K562 (cell line): ENCODE results near the gene ALDH8A1. TPM values are rescaled to one million over a fixed set of nuclear protein-coding genes. Genes with fewer than 3 reads are reported as not detected.

ENCODE experiments used
- ATF1 ChIP-seq, 2 experiments: fragments of 450-650 bp in 1 of 2; IDR thresholded peaks; 2 replicates each; pipeline ENCODE4 v1.6.1; 2016; ENCODE audit warnings: missing compliant biosample characterization in 1 of 2, missing genetic modification characterization in 1 of 2
- CBX5 ChIP-seq: IDR thresholded peaks from 2 replicates; pipeline ENCODE4 v1.6.1; 2014; ENCODE audit warnings: low read depth, borderline replicate concordance
- EZH2 ChIP-seq: IDR thresholded peaks from 2 replicates; pipeline ENCODE4 v1.6.1; 2012; ENCODE audit warnings: low read depth, mild to moderate bottlenecking, inconsistent platforms, low read length, borderline replicate concordance
- MYNN ChIP-seq, 2 experiments: sonication (generic); formaldehyde crosslinking in 1 of 2; IDR thresholded peaks; 2 replicates each; pipeline versions ENCODE4 v1.5.0 to v1.6.1; 2016 to 2020; ENCODE audit warnings: antibody characterized with exemption in 1 of 2, missing genetic modification reagents in 1 of 2
- NCOA4 ChIP-seq: fragments of 450-650 bp; IDR thresholded peaks from 2 replicates; pipeline ENCODE4 v1.6.1; 2018; ENCODE audit warnings: mild to moderate bottlenecking; ENCODE audit not compliant: partially characterized antibody
- NFE2L1 ChIP-seq: fragments of 450-650 bp; IDR thresholded peaks from 2 replicates; pipeline ENCODE4 v1.6.1; 2016; ENCODE audit warnings: missing genetic modification characterization, low read depth, mild to moderate bottlenecking, missing compliant biosample characterization, moderate library complexity, borderline replicate concordance
- SNAPC5 ChIP-seq: fragments of 250-450 bp; sonication (Bioruptor Pico); IDR thresholded peaks from 2 replicates; pipeline ENCODE4 v1.8.0; 2021; ENCODE audit warnings: moderate library complexity, mild to moderate bottlenecking, inconsistent platforms
- TRIM24 ChIP-seq, 2 experiments: fragments of 450-650 bp; IDR thresholded peaks; 2 replicates each; pipeline ENCODE4 v1.6.1; 2016
- ZBTB5 ChIP-seq: fragments of 450-650 bp; IDR thresholded peaks from 2 replicates; pipeline ENCODE4 v1.6.1; 2017; ENCODE audit warnings: antibody characterized with exemption
- ZNF384 ChIP-seq: IDR thresholded peaks from 2 replicates; pipeline ENCODE4 v1.6.1; 2012; ENCODE audit warnings: low read depth, low read length, improper control_type of control experiment
- polyA plus RNA-seq, 8 experiments: library from polyadenylated mRNA; depleted of rRNA in 4 of 8; stranded (reverse) in 5 of 8; unstranded in 3 of 8; fragments of >200 nt; fragmentation: Nextera tagmentation in 2 of 8; fragmentation: Illumina TruSeq in 1 of 8; extraction: Ambion mirVana in 2 of 8; extraction: Trizol in 1 of 8; gene quantifications; 2 replicates each; pipeline versions ENCODE4 v1.2.1 to v1.2.3, GENCODE V29; 2011 to 2014; ENCODE audit warnings: inconsistent platforms in 1 of 8, missing spikeins in 1 of 8
- total RNA-seq, 7 experiments: library from RNA; depleted of rRNA in 6 of 7; stranded (reverse); fragments of >200 nt in 6 of 7; fragmentation: Illumina TruSeq in 2 of 7; extraction: Trizol in 2 of 7; gene quantifications; 2 replicates each; pipeline versions ENCODE4 v1.2.1 to v1.2.3, GENCODE V29; 2011 to 2021; ENCODE audit warnings: low replicate concordance in 1 of 7
- TF ChIP-seq, protein P1 (sequence below): fragments of 250-450 bp; sonication (Bioruptor Pico); IDR thresholded peaks from 2 replicates; pipeline ENCODE4 v1.5.0; 2021; ENCODE audit warnings: mild to moderate bottlenecking, borderline replicate concordance
- TF ChIP-seq, protein P2 (sequence below): sonication (generic); formaldehyde crosslinking; IDR thresholded peaks from 2 replicates; pipeline ENCODE4 v1.8.0; 2023; ENCODE audit warnings: mild to moderate bottlenecking, missing genetic modification reagents
- TF ChIP-seq, protein P3 (sequence below): fragments of 450-650 bp; formaldehyde crosslinking; IDR thresholded peaks from 2 replicates; pipeline ENCODE4 v1.4.0; 2022; ENCODE audit warnings: missing genetic modification characterization
- TF ChIP-seq, protein P4 (sequence below): fragments of 150-350 bp; IDR thresholded peaks from 2 replicates; pipeline ENCODE4 v1.6.1; 2014; ENCODE audit warnings: low read depth, mild to moderate bottlenecking, low read length, borderline replicate concordance

ALDH8A1 gene
- total and polyA plus RNA-seq, 9 of the 15 experiments (the other 6 are each of a cell fraction or from before 2014, with no cell fraction given), result 0.03 to 0.18 (median 0.04) TPM; not detected in 2

GRCh38 chr6:134980846-134981245, 30.9 kb upstream of the ALDH8A1 start (continued):
- TF ChIP-seq ATF1 (CRISPR knock-in tag; IDR thresholded peaks at IDR 0.05), result no peak
- no peak for TF ChIP-seq ATF1 (tag; IDR thresholded peaks at IDR 0.05)
- TF ChIP-seq NFE2L1 (tag), result peak; percentile 34; the same call in 1 of the 2 replicates
- TF ChIP-seq MYNN (IDR thresholded peaks at IDR 0.05), result peak; percentile 81
- no peak for TF ChIP-seq MYNN (CRISPR knock-in tag; IDR thresholded peaks at IDR 0.05)
- no peak for TF ChIP-seq EZH2
- peak; percentile 28 to 71; a peak in 2 of 4 replicates for TF ChIP-seq TRIM24 (IDR thresholded peaks at IDR 0.05)
- TF ChIP-seq, protein P1, sequence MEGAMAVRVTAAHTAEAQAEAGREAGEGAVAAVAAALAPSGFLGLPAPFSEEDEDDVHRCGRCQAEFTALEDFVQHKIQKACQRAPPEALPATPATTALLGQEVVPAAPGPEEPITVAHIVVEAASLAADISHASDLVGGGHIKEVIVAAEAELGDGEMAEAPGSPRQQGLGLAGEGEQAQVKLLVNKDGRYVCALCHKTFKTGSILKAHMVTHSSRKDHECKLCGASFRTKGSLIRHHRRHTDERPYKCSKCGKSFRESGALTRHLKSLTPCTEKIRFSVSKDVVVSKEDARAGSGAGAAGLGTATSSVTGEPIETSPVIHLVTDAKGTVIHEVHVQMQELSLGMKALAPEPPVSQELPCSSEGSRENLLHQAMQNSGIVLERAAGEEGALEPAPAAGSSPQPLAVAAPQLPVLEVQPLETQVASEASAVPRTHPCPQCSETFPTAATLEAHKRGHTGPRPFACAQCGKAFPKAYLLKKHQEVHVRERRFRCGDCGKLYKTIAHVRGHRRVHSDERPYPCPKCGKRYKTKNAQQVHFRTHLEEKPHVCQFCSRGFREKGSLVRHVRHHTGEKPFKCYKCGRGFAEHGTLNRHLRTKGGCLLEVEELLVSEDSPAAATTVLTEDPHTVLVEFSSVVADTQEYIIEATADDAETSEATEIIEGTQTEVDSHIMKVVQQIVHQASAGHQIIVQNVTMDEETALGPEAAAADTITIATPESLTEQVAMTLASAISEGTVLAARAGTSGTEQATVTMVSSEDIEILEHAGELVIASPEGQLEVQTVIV, result no peak
- TF ChIP-seq SNAPC5, result no peak
- no peak for TF ChIP-seq CBX5
- TF ChIP-seq ZBTB5, result no peak
- no peak for TF ChIP-seq ZNF384
- TF ChIP-seq, protein P2, sequence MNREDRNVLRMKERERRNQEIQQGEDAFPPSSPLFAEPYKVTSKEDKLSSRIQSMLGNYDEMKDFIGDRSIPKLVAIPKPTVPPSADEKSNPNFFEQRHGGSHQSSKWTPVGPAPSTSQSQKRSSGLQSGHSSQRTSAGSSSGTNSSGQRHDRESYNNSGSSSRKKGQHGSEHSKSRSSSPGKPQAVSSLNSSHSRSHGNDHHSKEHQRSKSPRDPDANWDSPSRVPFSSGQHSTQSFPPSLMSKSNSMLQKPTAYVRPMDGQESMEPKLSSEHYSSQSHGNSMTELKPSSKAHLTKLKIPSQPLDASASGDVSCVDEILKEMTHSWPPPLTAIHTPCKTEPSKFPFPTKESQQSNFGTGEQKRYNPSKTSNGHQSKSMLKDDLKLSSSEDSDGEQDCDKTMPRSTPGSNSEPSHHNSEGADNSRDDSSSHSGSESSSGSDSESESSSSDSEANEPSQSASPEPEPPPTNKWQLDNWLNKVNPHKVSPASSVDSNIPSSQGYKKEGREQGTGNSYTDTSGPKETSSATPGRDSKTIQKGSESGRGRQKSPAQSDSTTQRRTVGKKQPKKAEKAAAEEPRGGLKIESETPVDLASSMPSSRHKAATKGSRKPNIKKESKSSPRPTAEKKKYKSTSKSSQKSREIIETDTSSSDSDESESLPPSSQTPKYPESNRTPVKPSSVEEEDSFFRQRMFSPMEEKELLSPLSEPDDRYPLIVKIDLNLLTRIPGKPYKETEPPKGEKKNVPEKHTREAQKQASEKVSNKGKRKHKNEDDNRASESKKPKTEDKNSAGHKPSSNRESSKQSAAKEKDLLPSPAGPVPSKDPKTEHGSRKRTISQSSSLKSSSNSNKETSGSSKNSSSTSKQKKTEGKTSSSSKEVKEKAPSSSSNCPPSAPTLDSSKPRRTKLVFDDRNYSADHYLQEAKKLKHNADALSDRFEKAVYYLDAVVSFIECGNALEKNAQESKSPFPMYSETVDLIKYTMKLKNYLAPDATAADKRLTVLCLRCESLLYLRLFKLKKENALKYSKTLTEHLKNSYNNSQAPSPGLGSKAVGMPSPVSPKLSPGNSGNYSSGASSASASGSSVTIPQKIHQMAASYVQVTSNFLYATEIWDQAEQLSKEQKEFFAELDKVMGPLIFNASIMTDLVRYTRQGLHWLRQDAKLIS (CRISPR knock-in tag), result no peak
- TF ChIP-seq, protein P3, sequence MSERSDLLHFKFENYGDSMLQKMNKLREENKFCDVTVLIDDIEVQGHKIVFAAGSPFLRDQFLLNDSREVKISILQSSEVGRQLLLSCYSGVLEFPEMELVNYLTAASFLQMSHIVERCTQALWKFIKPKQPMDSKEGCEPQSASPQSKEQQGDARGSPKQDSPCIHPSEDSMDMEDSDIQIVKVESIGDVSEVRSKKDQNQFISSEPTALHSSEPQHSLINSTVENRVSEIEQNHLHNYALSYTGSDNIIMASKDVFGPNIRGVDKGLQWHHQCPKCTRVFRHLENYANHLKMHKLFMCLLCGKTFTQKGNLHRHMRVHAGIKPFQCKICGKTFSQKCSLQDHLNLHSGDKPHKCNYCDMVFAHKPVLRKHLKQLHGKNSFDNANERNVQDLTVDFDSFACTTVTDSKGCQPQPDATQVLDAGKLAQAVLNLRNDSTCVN (CRISPR knock-in tag), result no peak
- no peak for TF ChIP-seq NCOA4
- TF ChIP-seq, protein P4, sequence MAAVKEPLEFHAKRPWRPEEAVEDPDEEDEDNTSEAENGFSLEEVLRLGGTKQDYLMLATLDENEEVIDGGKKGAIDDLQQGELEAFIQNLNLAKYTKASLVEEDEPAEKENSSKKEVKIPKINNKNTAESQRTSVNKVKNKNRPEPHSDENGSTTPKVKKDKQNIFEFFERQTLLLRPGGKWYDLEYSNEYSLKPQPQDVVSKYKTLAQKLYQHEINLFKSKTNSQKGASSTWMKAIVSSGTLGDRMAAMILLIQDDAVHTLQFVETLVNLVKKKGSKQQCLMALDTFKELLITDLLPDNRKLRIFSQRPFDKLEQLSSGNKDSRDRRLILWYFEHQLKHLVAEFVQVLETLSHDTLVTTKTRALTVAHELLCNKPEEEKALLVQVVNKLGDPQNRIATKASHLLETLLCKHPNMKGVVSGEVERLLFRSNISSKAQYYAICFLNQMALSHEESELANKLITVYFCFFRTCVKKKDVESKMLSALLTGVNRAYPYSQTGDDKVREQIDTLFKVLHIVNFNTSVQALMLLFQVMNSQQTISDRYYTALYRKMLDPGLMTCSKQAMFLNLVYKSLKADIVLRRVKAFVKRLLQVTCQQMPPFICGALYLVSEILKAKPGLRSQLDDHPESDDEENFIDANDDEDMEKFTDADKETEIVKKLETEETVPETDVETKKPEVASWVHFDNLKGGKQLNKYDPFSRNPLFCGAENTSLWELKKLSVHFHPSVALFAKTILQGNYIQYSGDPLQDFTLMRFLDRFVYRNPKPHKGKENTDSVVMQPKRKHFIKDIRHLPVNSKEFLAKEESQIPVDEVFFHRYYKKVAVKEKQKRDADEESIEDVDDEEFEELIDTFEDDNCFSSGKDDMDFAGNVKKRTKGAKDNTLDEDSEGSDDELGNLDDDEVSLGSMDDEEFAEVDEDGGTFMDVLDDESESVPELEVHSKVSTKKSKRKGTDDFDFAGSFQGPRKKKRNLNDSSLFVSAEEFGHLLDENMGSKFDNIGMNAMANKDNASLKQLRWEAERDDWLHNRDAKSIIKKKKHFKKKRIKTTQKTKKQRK, result no peak
